ENCODE measurements around the gene NUMB.

DNA sequence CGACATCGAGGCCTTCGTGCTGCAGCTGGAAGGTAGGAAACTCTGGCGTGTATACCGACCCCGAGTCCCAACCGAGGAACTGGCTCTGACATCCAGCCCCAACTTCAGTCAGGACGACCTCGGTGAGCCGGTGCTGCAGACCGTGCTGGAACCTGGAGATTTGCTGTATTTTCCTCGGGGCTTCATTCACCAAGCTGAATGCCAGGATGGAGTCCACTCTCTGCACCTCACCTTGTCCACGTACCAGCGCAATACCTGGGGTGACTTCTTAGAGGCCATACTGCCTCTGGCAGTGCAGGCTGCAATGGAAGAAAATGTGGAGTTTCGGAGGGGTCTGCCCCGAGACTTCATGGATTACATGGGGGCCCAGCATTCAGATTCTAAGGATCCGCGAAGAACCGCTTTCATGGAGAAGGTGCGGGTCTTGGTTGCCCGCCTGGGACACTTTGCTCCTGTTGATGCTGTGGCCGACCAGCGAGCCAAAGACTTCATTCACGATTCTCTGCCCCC is 33.8 kb upstream of the NUMB start:
- TF ChIP-seq, protein P1, sequence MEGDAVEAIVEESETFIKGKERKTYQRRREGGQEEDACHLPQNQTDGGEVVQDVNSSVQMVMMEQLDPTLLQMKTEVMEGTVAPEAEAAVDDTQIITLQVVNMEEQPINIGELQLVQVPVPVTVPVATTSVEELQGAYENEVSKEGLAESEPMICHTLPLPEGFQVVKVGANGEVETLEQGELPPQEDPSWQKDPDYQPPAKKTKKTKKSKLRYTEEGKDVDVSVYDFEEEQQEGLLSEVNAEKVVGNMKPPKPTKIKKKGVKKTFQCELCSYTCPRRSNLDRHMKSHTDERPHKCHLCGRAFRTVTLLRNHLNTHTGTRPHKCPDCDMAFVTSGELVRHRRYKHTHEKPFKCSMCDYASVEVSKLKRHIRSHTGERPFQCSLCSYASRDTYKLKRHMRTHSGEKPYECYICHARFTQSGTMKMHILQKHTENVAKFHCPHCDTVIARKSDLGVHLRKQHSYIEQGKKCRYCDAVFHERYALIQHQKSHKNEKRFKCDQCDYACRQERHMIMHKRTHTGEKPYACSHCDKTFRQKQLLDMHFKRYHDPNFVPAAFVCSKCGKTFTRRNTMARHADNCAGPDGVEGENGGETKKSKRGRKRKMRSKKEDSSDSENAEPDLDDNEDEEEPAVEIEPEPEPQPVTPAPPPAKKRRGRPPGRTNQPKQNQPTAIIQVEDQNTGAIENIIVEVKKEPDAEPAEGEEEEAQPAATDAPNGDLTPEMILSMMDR (conservative IDR thresholded peaks at IDR 0.05; ENCODE audit: low read length) = no peak
- no peak for TF ChIP-seq EZH2phosphoT487 (IDR thresholded peaks at IDR 0.05; ENCODE audit: borderline replicate concordance, low read depth, low read length)
